Mesenchymal stem cell (in vitro differentiated cells and primary cell): ENCODE measurements around the gene C9orf85.
"Not testable (repeated sequence)": the region's sequence is repeated elsewhere in the genome, so short reads cannot be mapped to it uniquely, and the experiment has no call there.

Experiments
- DNase-seq: peaks from one replicate; pipeline ENCODE4 v3.0.0-alpha.2; 2013
- H2AFZ ChIP-seq: one replicate; pipeline ENCODE4 v1.6.1; 2013; ENCODE audit warnings: low read depth, mild to moderate bottlenecking, control low read depth, inconsistent platforms, low read length, moderate library complexity
- H2AK5ac ChIP-seq: 2 replicates; pipeline ENCODE4 v1.6.1; 2013; ENCODE audit warnings: low read length, moderate library complexity, mild to moderate bottlenecking, inconsistent platforms; ENCODE audit not compliant: severe bottlenecking
- H2BK120ac ChIP-seq: one replicate; pipeline ENCODE4 v1.6.1; 2013; ENCODE audit warnings: low read depth, mild to moderate bottlenecking, inconsistent platforms, low read length, moderate library complexity
- H2BK12ac ChIP-seq, 2 experiments: one replicate each; pipeline ENCODE4 v1.6.1; 2013; ENCODE audit warnings: inconsistent platforms in 2 of 2, low read length in 2 of 2, mild to moderate bottlenecking in 2 of 2, moderate library complexity in 2 of 2, control low read depth in 1 of 2
- H2BK15ac ChIP-seq: one replicate; pipeline ENCODE4 v1.6.1; 2013; ENCODE audit warnings: mild to moderate bottlenecking, low read depth, inconsistent platforms; ENCODE audit not compliant: poor library complexity, severe bottlenecking
- H2BK5ac ChIP-seq: 2 replicates; pipeline ENCODE4 v1.6.1; 2013; ENCODE audit warnings: low read depth, mild to moderate bottlenecking, low read length, control low read depth, inconsistent platforms; ENCODE audit not compliant: poor library complexity, severe bottlenecking
- H3K14ac ChIP-seq, 2 experiments: one replicate each; pipeline ENCODE4 v1.6.1; 2013; ENCODE audit warnings: inconsistent platforms in 2 of 2, low read length in 2 of 2, control low read depth in 1 of 2, mild to moderate bottlenecking in 1 of 2, moderate library complexity in 1 of 2
- H3K18ac ChIP-seq, 2 experiments: one replicate each; pipeline ENCODE4 v1.6.1; 2013; ENCODE audit warnings: inconsistent platforms in 2 of 2, low read length in 2 of 2, control low read depth in 1 of 2, low read depth in 1 of 2, mild to moderate bottlenecking in 1 of 2
- H3K23ac ChIP-seq, 2 experiments: one replicate each; pipeline ENCODE4 v1.6.1; 2013; ENCODE audit warnings: inconsistent platforms in 2 of 2, low read length in 2 of 2, mild to moderate bottlenecking in 2 of 2, moderate library complexity in 2 of 2, control low read depth in 1 of 2
- H3K27ac ChIP-seq: 2 replicates; pipeline ENCODE4 v1.5.1; 2013; ENCODE audit warnings: mild to moderate bottlenecking, moderate library complexity, low read length, control low read depth, inconsistent platforms; ENCODE audit not compliant: poor library complexity, severe bottlenecking
- H3K27me3 ChIP-seq, 2 experiments: 2 replicates each; pipeline versions ENCODE4 v1.6.1 to v1.7.0; 2013; ENCODE audit warnings: low read length in 2 of 2, mild to moderate bottlenecking in 2 of 2, moderate library complexity in 2 of 2, control low read depth in 1 of 2, inconsistent platforms in 1 of 2; ENCODE audit not compliant: control insufficient read depth in 1 of 2, insufficient read depth in 1 of 2
- H3K36me3 ChIP-seq, 2 experiments: 2 replicates each; pipeline versions ENCODE4 v1.6.1 to v1.7.0; 2013; ENCODE audit warnings: low read length in 2 of 2, control low read depth in 1 of 2, inconsistent platforms in 1 of 2, low read depth in 1 of 2, mild to moderate bottlenecking in 1 of 2; ENCODE audit not compliant: insufficient read depth in 2 of 2, control insufficient read depth in 1 of 2
- H3K4ac ChIP-seq, 2 experiments: one replicate each; pipeline ENCODE4 v1.6.1; 2013; ENCODE audit warnings: inconsistent platforms in 2 of 2, low read length in 2 of 2, mild to moderate bottlenecking in 2 of 2, moderate library complexity in 2 of 2, control low read depth in 1 of 2, low read depth in 1 of 2
- H3K4me1 ChIP-seq: 2 replicates; pipeline ENCODE4 v1.6.1; 2013; ENCODE audit warnings: low read depth, low read length, control low read depth; ENCODE audit not compliant: control insufficient read depth, insufficient read depth
- H3K4me2 ChIP-seq: 2 replicates; pipeline ENCODE4 v1.6.1; 2013; ENCODE audit warnings: low read length, mild to moderate bottlenecking, inconsistent platforms; ENCODE audit not compliant: poor library complexity, severe bottlenecking
- H3K4me3 ChIP-seq, 2 experiments: 2 replicates each; pipeline versions ENCODE4 v1.5.1 to v1.7.0; 2013; ENCODE audit warnings: low read length in 2 of 2, mild to moderate bottlenecking in 2 of 2, control low read depth in 1 of 2, low read depth in 1 of 2; ENCODE audit not compliant: insufficient read depth in 1 of 2
- H3K79me1 ChIP-seq: replicated peaks from 2 replicates; pipeline ENCODE4 v1.6.1; 2013; ENCODE audit warnings: mild to moderate bottlenecking, control low read depth, low read length, inconsistent platforms; ENCODE audit not compliant: poor library complexity, severe bottlenecking
- H3K9ac ChIP-seq: 2 replicates; pipeline ENCODE4 v1.7.0; 2013; ENCODE audit warnings: mild to moderate bottlenecking, low read length, moderate library complexity
- H3K9me3 ChIP-seq: 2 replicates; pipeline ENCODE4 v1.7.0; 2013; ENCODE audit warnings: mild to moderate bottlenecking, low read length; ENCODE audit not compliant: control insufficient read depth
- H4K8ac ChIP-seq: one replicate; pipeline ENCODE4 v1.6.1; 2013; ENCODE audit warnings: inconsistent platforms, mild to moderate bottlenecking, low read length, moderate library complexity
- H4K91ac ChIP-seq: one replicate; pipeline ENCODE4 v1.6.1; 2013; ENCODE audit warnings: mild to moderate bottlenecking, low read length, inconsistent platforms
- WGBS: methylation state at CpG from one replicate; pipeline ENCODE4 v1.1.7; 2013; ENCODE audit warnings: mixed read lengths; 5-methylcytosine and 5-hydroxymethylcytosine counted together

C9orf85 gene

DNA sequence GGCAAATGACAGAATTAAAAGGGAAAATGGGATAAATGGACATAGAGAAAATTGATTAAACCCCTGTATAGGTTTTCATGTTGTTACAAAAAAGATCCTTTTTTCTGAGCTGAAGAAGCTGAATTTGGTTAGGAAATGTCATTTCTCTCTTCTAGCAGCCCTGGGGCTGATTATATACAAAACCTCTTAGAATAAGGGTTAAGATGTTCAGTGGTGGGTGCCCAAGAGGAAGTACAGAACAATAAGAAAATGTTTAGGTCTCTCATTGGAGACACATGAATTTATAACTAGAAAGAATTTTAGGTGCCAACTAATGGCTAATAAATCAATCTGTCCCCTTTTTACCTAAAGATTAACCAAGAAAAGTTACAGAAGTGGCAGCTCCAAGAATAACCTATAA lies 14.7 kb upstream of the C9orf85 start:
- Histone ChIP-seq H3K4ac (no peak overlapping the region), H4K91ac (no peak overlapping the region)

GRCh38 chr9:71897577-71897976 lies 13.9 kb upstream of the C9orf85 start:
- no CpG with 5 or more reads among the region's 1 CpG for WGBS

More for the DNA sequence above, 14.7 kb upstream of the C9orf85 start:
- Histone ChIP-seq H2AFZ (no peak overlapping the region), H2BK120ac (no peak overlapping the region), H3K79me1 (peaks cover 13% of the 10 kb centered on the region), H3K9me3 (no peaks in the 10 kb centered on the region), H3K36me3 (no peaks in the 10 kb centered on the region), H2BK5ac (no peak overlapping the region), H3K4me1 (peaks cover 3% of the 10 kb centered on the region), H4K8ac (no peak overlapping the region), H3K14ac (no peak overlapping the region), H3K4me2 (no peak overlapping the region), H2BK15ac (no peak overlapping the region), H2BK12ac (no peak overlapping the region), H3K27me3 (no peaks in the 10 kb centered on the region), H3K27ac (no peak overlapping the region), H2AK5ac (no peak overlapping the region), H3K9ac (no peak overlapping the region), H3K4me3 (no peak overlapping the region), H3K23ac (no peak overlapping the region), H3K18ac (no peak overlapping the region)
- no peak for DNase-seq

DNA sequence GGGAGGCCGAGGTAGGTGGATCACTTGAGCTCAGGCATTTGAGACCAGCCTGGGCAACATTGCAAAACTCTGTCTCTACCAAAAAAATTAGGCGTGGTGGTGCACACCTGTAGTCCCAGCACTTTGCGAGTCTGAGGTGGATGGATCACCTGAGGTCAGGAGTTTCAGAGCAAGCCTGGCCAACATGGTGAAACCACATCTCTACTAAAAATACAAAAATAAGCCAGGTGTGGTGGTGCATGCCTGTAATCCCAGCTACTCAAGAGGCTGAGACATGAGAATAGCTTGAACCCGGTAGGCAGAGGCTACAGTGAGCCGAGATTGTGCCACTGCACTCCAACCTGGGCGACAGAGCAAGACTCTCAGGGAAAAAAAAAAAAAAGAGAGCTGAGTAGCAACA lies 12.7 kb upstream of the C9orf85 start:
- H4K91ac ChIP-seq, H3K14ac ChIP-seq, H2BK15ac ChIP-seq, H3K23ac ChIP-seq, H2BK5ac ChIP-seq, H3K36me3 ChIP-seq, H3K4me1 ChIP-seq, H2BK120ac ChIP-seq, H3K9me3 ChIP-seq, H2AFZ ChIP-seq, H3K18ac ChIP-seq, H3K9ac ChIP-seq, H3K4me3 ChIP-seq, H3K27ac ChIP-seq, H3K4ac ChIP-seq, H4K8ac ChIP-seq, H2AK5ac ChIP-seq, DNase-seq, H3K4me2 ChIP-seq, H3K27me3 ChIP-seq, H2BK12ac ChIP-seq: not testable (repeated sequence)
- 100% methylated on average over 4 of the region's 6 CpGs for WGBS
- peaks cover 11% of the 10 kb centered on the region for H3K79me1 ChIP-seq

More at GRCh38 chr9:71897577-71897976, 13.9 kb upstream of the C9orf85 start:
- no peak overlapping the region for H2AFZ ChIP-seq
- no peak overlapping the region for H3K9ac ChIP-seq
- H2BK12ac ChIP-seq, result no peak overlapping the region
- H3K4me2 ChIP-seq, result no peak overlapping the region
- no peak overlapping the region for H4K8ac ChIP-seq
- H3K79me1 ChIP-seq, result peaks cover 14% of the 10 kb centered on the region
- H2BK15ac ChIP-seq, result no peak overlapping the region
- no peaks in the 10 kb centered on the region for H3K9me3 ChIP-seq
- H3K4ac ChIP-seq, result no peak overlapping the region
- H2BK5ac ChIP-seq, result no peak overlapping the region
- H3K27me3 ChIP-seq, result no peaks in the 10 kb centered on the region
- H3K4me1 ChIP-seq, result peaks cover 3% of the 10 kb centered on the region
- H4K91ac ChIP-seq, result no peak overlapping the region
- no peaks in the 10 kb centered on the region for H3K36me3 ChIP-seq
- no peak for DNase-seq
- no peak overlapping the region for H2BK120ac ChIP-seq
- no peak overlapping the region for H3K14ac ChIP-seq
- H3K18ac ChIP-seq, result no peak overlapping the region
- no peak overlapping the region for H3K27ac ChIP-seq
- no peak overlapping the region for H3K4me3 ChIP-seq
- H2AK5ac ChIP-seq, result no peak overlapping the region
- H3K23ac ChIP-seq, result no peak overlapping the region

GRCh38 chr9:71901695-71902597 lies 9.5 kb upstream of the C9orf85 start:
- H2AFZ ChIP-seq, result no peak overlapping the region
- H3K9me3 ChIP-seq, result no peaks in the 10 kb centered on the region
- no peak overlapping the region for H3K23ac ChIP-seq

More at GRCh38 chr9:71901695-71902597, 9.5 kb upstream of the C9orf85 start:
- Histone ChIP-seq H2BK15ac (no peak overlapping the region), H2BK120ac (no peak overlapping the region), H3K27me3 (no peaks in the 10 kb centered on the region), H2AK5ac (no peak overlapping the region), H2BK5ac (no peak overlapping the region), H3K4me1 (peaks cover 3% of the 10 kb centered on the region), H3K4me3 (no peak overlapping the region), H3K4ac (no peak overlapping the region), H3K36me3 (peaks cover 0 to 3% of the 10 kb centered on the region in 2 experiments), H3K79me1 (peaks cover 16% of the 10 kb centered on the region), H3K4me2 (no peak overlapping the region), H3K18ac (no peak overlapping the region), H4K91ac (no peak overlapping the region), H3K27ac (no peak overlapping the region), H3K14ac (no peak overlapping the region), H4K8ac (no peak overlapping the region), H3K9ac (no peak overlapping the region), H2BK12ac (no peak overlapping the region)
- 62% methylated on average over 5 of the region's 6 CpGs for WGBS
- DNase-seq, result no peak
